Lung (tissue), 12 donors: Measurements from ENCODE around the gene HINT1. TPM values are rescaled to one million over a fixed set of nuclear protein-coding genes. Genes with fewer than 3 reads are reported as not detected.

Source experiments
- ATAC-seq: fragments of 200-7000 bp; cut with Tn5 transposase; one replicate; pipeline ENCODE4 v1.9.1; 2020; ENCODE audit warnings: moderate number of reproducible peaks; ENCODE audit not compliant: insufficient read depth, low FRiP score
- DNase-seq, 3 donors: peaks; one replicate each; pipeline ENCODE4 v3.0.0-alpha.2; 2013 to 2017
- H3K27ac ChIP-seq, 2 donors: one replicate each; pipeline ENCODE4 v1.5.1; 2013; ENCODE audit warnings: mild to moderate bottlenecking in 2 of 2, moderate library complexity in 2 of 2, control low read depth in 1 of 2, inconsistent platforms in 1 of 2, low read depth in 1 of 2, low read length in 1 of 2
- H3K27me3 ChIP-seq, 3 donors: one replicate each; pipeline ENCODE4 v1.5.1; 2013; ENCODE audit warnings: low read length in 2 of 3; ENCODE audit not compliant: control insufficient read depth in 3 of 3, insufficient read depth in 3 of 3
- H3K36me3 ChIP-seq, 4 donors: one replicate each; pipeline ENCODE4 v1.5.1; 2013; ENCODE audit warnings: low read length in 4 of 4, mild to moderate bottlenecking in 1 of 4, moderate library complexity in 1 of 4; ENCODE audit not compliant: control insufficient read depth in 4 of 4, insufficient read depth in 4 of 4
- H3K4me1 ChIP-seq, 5 donors: one replicate each; pipeline ENCODE4 v1.5.1; 2013; ENCODE audit warnings: low read length in 5 of 5, mild to moderate bottlenecking in 2 of 5, moderate library complexity in 1 of 5; ENCODE audit not compliant: control insufficient read depth in 5 of 5, insufficient read depth in 5 of 5
- H3K4me3 ChIP-seq: one replicate; pipeline ENCODE4 v1.5.1; 2013; ENCODE audit warnings: mild to moderate bottlenecking, control low read depth, moderate library complexity
- H3K9ac ChIP-seq, 2 donors: one replicate each; pipeline ENCODE4 v1.5.1; 2013; ENCODE audit warnings: low read length in 2 of 2, control low read depth in 1 of 2; ENCODE audit not compliant: insufficient read depth in 1 of 2
- H3K9me3 ChIP-seq, 4 donors: one replicate each; pipeline ENCODE4 v1.5.1; 2013; ENCODE audit warnings: low read length in 3 of 4, mild to moderate bottlenecking in 1 of 4, moderate library complexity in 1 of 4; ENCODE audit not compliant: control insufficient read depth in 4 of 4, insufficient read depth in 3 of 4
- WGBS, 2 donors: extraction: QIAGEN DNeasy Blood & Tissue Kit; methylation state at CpG; one replicate each; pipeline ENCODE4 v1.1.7; 2013; 5-methylcytosine and 5-hydroxymethylcytosine counted together
- polyA plus RNA-seq, 2 donors: library from polyadenylated mRNA; stranded (reverse); fragments of 200-250 nt; gene quantifications; one replicate each; pipeline ENCODE4 v1.2.1, GENCODE V29; 2013
- total RNA-seq, 2 donors: library from RNA; depleted of rRNA in 1 of 2; stranded (reverse); fragments of >200 nt in 1 of 2; gene quantifications; one replicate each; pipeline ENCODE4 v1.2.1, GENCODE V29; 2014 to 2021
- TF ChIP-seq, protein P1 (sequence below): IDR thresholded peaks from 2 replicates; pipeline ENCODE4 v1.5.1; 2012; ENCODE audit warnings: mild to moderate bottlenecking; ENCODE audit errors: control extremely low read depth, extremely low read depth
- donor health status: control.
- donor health status: control.
- donor health status: Bipolar disorder and iron deficiency.
- donor health status: healthy.
- donor health status: DM: yes; HTN: yes; CAD: no.

Gene HINT1
- total and polyA plus RNA-seq, 4 donors: 125 to 259 (median 182) TPM

DNA sequence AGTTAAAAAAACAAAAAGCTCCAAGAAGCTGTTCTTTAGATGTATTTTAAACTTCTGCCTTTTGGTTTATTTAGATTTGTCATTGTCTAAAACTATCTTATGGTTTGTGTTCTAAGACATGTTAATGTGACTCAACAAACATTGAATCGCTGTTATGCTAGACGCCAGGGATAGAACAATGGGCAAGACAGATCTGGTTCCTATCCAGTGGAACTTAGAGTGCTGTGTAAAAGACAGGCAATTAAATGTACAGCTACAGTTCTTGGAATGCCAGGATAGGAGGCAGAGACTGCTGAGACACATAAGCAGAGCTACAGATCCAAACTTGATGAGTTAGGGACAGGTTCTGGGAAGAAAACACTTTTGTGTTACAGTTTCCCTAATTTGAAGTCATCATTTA, 28.1 kb upstream of the HINT1 start:
- no peak for DNase-seq
- no peaks in the 10 kb centered on the region for H3K9me3 ChIP-seq
- no peak for ATAC-seq
- no peak overlapping the region for H3K4me3 ChIP-seq
- no peaks in the 10 kb centered on the region for H3K4me1 ChIP-seq
- no peak overlapping the region for H3K9ac ChIP-seq
- H3K27me3 ChIP-seq: no peaks in the 10 kb centered on the region
- no peak overlapping the region for H3K27ac ChIP-seq
- TF ChIP-seq, protein P1, sequence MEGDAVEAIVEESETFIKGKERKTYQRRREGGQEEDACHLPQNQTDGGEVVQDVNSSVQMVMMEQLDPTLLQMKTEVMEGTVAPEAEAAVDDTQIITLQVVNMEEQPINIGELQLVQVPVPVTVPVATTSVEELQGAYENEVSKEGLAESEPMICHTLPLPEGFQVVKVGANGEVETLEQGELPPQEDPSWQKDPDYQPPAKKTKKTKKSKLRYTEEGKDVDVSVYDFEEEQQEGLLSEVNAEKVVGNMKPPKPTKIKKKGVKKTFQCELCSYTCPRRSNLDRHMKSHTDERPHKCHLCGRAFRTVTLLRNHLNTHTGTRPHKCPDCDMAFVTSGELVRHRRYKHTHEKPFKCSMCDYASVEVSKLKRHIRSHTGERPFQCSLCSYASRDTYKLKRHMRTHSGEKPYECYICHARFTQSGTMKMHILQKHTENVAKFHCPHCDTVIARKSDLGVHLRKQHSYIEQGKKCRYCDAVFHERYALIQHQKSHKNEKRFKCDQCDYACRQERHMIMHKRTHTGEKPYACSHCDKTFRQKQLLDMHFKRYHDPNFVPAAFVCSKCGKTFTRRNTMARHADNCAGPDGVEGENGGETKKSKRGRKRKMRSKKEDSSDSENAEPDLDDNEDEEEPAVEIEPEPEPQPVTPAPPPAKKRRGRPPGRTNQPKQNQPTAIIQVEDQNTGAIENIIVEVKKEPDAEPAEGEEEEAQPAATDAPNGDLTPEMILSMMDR: no peak
- H3K36me3 ChIP-seq: peaks cover 0 to 2% (median under 1%) of the 10 kb centered on the region in 4 donors
- WGBS, 2 donors: 72 to 89% methylated on average over 2 of the region's 2 CpGs

DNA sequence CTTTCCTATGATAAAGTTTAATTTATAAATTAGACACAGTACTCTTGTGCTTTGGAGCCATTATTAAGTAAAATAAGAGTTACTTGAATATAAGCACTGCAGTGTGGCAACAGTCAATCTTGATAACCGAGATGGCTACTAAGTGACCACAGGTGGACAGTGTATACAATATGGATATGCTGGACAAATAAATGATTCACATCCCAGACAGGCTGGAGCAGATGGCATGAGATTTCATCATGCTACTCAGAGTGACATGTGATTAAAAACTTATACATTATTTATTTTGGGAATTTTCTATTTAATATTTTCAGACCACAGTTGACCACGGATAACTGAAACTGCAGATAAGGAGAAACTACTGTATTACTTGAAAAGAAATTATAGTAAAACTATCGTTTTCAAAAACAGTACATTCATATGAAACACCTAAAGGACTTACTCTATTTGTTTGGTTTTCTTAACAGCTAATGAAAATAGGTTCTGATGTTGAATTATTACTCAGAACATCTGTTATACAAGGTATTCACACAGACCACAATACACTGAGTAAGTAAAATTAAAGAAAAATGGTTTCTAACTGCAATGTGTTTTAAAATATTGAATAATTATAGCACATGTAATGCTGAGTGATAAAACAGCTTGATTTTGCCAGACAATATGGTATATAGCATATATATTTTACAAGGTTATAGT, 21.7 kb upstream of the HINT1 start:
- Histone ChIP-seq H3K9ac (no peak overlapping the region), H3K27me3 (no peaks in the 10 kb centered on the region), H3K4me1 (no peaks in the 10 kb centered on the region), H3K36me3 (peaks cover 3 to 6% (median 4%) of the 10 kb centered on the region in 4 donors), H3K4me3 (no peak overlapping the region), H3K27ac (no peak overlapping the region), H3K9me3 (no peaks in the 10 kb centered on the region)
- ATAC-seq: no peak
- TF ChIP-seq, protein P1: no peak
- DNase-seq: no peak
- WGBS, 2 donors: 88 to 94% methylated on average over 3 of the region's 3 CpGs

DNA sequence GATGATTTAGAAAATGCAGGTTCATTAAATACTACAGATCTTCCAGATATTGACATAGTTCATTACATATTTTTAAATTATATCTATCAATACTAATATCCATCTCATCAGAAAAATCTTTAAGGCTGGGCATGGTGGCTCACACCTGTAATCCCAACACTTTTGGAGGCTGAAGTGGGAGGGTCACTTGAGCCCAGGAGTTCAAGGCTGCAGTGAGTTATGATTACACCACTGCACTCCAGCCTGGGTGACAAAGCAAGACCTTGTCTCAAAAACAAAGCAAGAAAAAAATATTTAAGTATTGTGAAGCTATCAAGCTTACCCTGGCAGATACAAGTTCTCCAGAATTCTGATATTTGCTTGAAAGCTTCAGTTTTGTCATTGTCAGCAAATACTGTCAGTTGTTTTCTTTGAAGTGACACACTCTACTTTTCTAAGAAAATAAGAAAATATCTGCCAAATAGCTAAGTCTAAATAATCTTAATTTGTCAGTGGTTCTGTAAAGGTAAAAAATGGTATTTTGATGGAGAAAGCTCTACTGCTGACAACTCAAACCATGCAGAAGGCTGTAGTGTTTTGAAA, 20.6 kb upstream of the HINT1 start:
- no peak overlapping the region for H3K9ac ChIP-seq
- DNase-seq (no peak), ATAC-seq (no peak)
- TF ChIP-seq, protein P1: no peak
- no peaks in the 10 kb centered on the region for H3K27me3 ChIP-seq
- H3K36me3 ChIP-seq: peaks cover 3 to 6% (median 4%) of the 10 kb centered on the region in 4 donors
- no peak overlapping the region for H3K4me3 ChIP-seq
- no peak overlapping the region for H3K27ac ChIP-seq
- H3K4me1 ChIP-seq: no peaks in the 10 kb centered on the region
- H3K9me3 ChIP-seq: no peaks in the 10 kb centered on the region
